ENCODE measurements around the gene CSGALNACT2. TPM values are rescaled to one million over a fixed set of nuclear protein-coding genes. Genes with fewer than 3 reads are reported as not detected.

The CSGALNACT2 gene
- polyA plus RNA-seq, 3 donors from 2014 or later = 14.8 to 27.6 (median 17.6) TPM

GRCh38 chr10:43115881-43116595, 22.2 kb upstream of the CSGALNACT2 start:
- Mint-ChIP-seq H3K4me3 (no peak overlapping the region), H3K27ac (peak overlapping the region in 1 of 6 donors; percentile 50), H3K36me3 (no peaks in the 10 kb centered on the region), H3K4me1 (peaks cover 9 to 13% of the 10 kb centered on the region in 2 donors), H3K27me3 (ENCODE audit: low read depth in 3 of 3) (peaks cover 0 to 4% (median 0%) of the 10 kb centered on the region in 3 donors), H3K9me3 (no peaks in the 10 kb centered on the region)
- no peak for DNase-seq

GRCh38 chr10:43116596-43116995, 21.6 kb upstream of the CSGALNACT2 start:
- DNase-seq = no peak
- H3K9me3 Mint-ChIP-seq = no peaks in the 10 kb centered on the region
- no peak overlapping the region for H3K4me3 Mint-ChIP-seq
- no peaks in the 10 kb centered on the region for H3K36me3 Mint-ChIP-seq
- peak overlapping the region in 1 of 6 donors; percentile 50 for H3K27ac Mint-ChIP-seq
- H3K27me3 Mint-ChIP-seq (ENCODE audit: low read depth in 3 of 3) = peaks cover 0 to 4% (median 0%) of the 10 kb centered on the region in 3 donors
- peaks cover 14 to 19% of the 10 kb centered on the region in 2 donors for H3K4me1 Mint-ChIP-seq

- Mint-ChIP-seq H3K9me3 (no peaks in the 10 kb centered on the region), H3K4me1 (peaks cover 20 to 25% of the 10 kb centered on the region in 2 donors), H3K27ac (peak overlapping the region in 1 of 6 donors; percentile 21)
Measured at GRCh38 chr10:43117031-43117776, 21.0 kb upstream of the CSGALNACT2 start.

GRCh38 chr10:43117777-43118583, 20.3 kb upstream of the CSGALNACT2 start:
- DNase-seq = no peak
- no peak overlapping the region for H3K4me3 Mint-ChIP-seq
- H3K9me3 Mint-ChIP-seq = no peaks in the 10 kb centered on the region
- peaks cover 28 to 32% of the 10 kb centered on the region in 2 donors for H3K4me1 Mint-ChIP-seq
- H3K27ac Mint-ChIP-seq = peak overlapping the region in 2 of 6 donors; percentile 21 to 35
- no peaks in the 10 kb centered on the region for H3K36me3 Mint-ChIP-seq
- H3K27me3 Mint-ChIP-seq (ENCODE audit: low read depth in 3 of 3) = peaks cover 0 to 4% (median 0%) of the 10 kb centered on the region in 3 donors

More at GRCh38 chr10:43117031-43117776, 21.0 kb upstream of the CSGALNACT2 start:
- no peak for DNase-seq
- H3K36me3 Mint-ChIP-seq = no peaks in the 10 kb centered on the region
- H3K4me3 Mint-ChIP-seq = no peak overlapping the region
- peaks cover 0 to 4% (median 0%) of the 10 kb centered on the region in 3 donors for H3K27me3 Mint-ChIP-seq (ENCODE audit: low read depth in 3 of 3)

- DNase-seq = no peak
- no peaks in the 10 kb centered on the region for H3K36me3 Mint-ChIP-seq
- H3K9me3 Mint-ChIP-seq = no peaks in the 10 kb centered on the region
- H3K27ac Mint-ChIP-seq = peak overlapping the region in 1 of 6 donors; percentile 55
- H3K27me3 Mint-ChIP-seq (ENCODE audit: low read depth in 3 of 3) = peaks cover 0 to 4% (median 0%) of the 10 kb centered on the region in 3 donors
- no peak overlapping the region for H3K4me3 Mint-ChIP-seq
- H3K4me1 Mint-ChIP-seq = peaks cover 29 to 33% of the 10 kb centered on the region in 2 donors
Measured at GRCh38 chr10:43118631-43119415, 19.4 kb upstream of the CSGALNACT2 start.

- Mint-ChIP-seq H3K4me1 (peaks cover 29 to 33% of the 10 kb centered on the region in 2 donors), H3K4me3 (peak overlapping the region in 1 of 5 donors; percentile 29), H3K27me3 (ENCODE audit: low read depth in 3 of 3) (peaks cover 0 to 4% (median 0%) of the 10 kb centered on the region in 3 donors), H3K36me3 (no peaks in the 10 kb centered on the region), H3K9me3 (no peaks in the 10 kb centered on the region), H3K27ac (peak overlapping the region; percentile 4 to 94 (median 88))
- DNase-seq = no peak
Measured at GRCh38 chr10:43119416-43120115, 18.7 kb upstream of the CSGALNACT2 start.

- H3K36me3 Mint-ChIP-seq = no peaks in the 10 kb centered on the region
- no peaks in the 10 kb centered on the region for H3K9me3 Mint-ChIP-seq
- H3K4me1 Mint-ChIP-seq = peaks cover 29 to 33% of the 10 kb centered on the region in 2 donors
- peak overlapping the region; percentile 87 to 97 (median 94) for H3K27ac Mint-ChIP-seq
- DNase-seq = no peak
- H3K27me3 Mint-ChIP-seq (ENCODE audit: low read depth in 3 of 3) = peaks cover 0 to 4% (median 0%) of the 10 kb centered on the region in 3 donors
- H3K4me3 Mint-ChIP-seq = peak overlapping the region; percentile 65 to 80 (median 68)
Measured at GRCh38 chr10:43120116-43120928, 17.9 kb upstream of the CSGALNACT2 start.

GRCh38 chr10:43120929-43121314, 17.3 kb upstream of the CSGALNACT2 start:
- Mint-ChIP-seq H3K4me1 (peaks cover 29 to 35% of the 10 kb centered on the region in 2 donors), H3K27me3 (ENCODE audit: low read depth in 3 of 3) (peaks cover 0 to 4% (median 0%) of the 10 kb centered on the region in 3 donors), H3K9me3 (no peaks in the 10 kb centered on the region)

GRCh38 chr10:43121444-43121843, 16.8 kb upstream of the CSGALNACT2 start:
- Mint-ChIP-seq H3K27me3 (ENCODE audit: low read depth in 3 of 3) (peaks cover 0 to 4% (median 0%) of the 10 kb centered on the region in 3 donors), H3K4me1 (peaks cover 31 to 35% of the 10 kb centered on the region in 2 donors), H3K36me3 (no peaks in the 10 kb centered on the region), H3K27ac (peak overlapping the region; percentile 87 to 97 (median 94)), H3K9me3 (no peaks in the 10 kb centered on the region), H3K4me3 (peak overlapping the region; percentile 65 to 80 (median 68))
- no peak for DNase-seq

More at GRCh38 chr10:43120929-43121314, 17.3 kb upstream of the CSGALNACT2 start:
- Mint-ChIP-seq H3K4me3 (peak overlapping the region; percentile 65 to 80 (median 68)), H3K27ac (peak overlapping the region; percentile 87 to 97 (median 94)), H3K36me3 (no peaks in the 10 kb centered on the region)
- DNase-seq = peak; percentile 68 to 70 (median 69)

GRCh38 chr10:43122096-43122495, 16.1 kb upstream of the CSGALNACT2 start:
- Mint-ChIP-seq H3K4me3 (peak overlapping the region in 2 of 5 donors; percentile 36 to 66), H3K4me1 (peaks cover 38 to 42% of the 10 kb centered on the region in 2 donors), H3K27ac (peak overlapping the region; percentile 53 to 95 (median 92)), H3K36me3 (no peaks in the 10 kb centered on the region), H3K27me3 (ENCODE audit: low read depth in 3 of 3) (peaks cover 0 to 4% (median 0%) of the 10 kb centered on the region in 3 donors), H3K9me3 (no peaks in the 10 kb centered on the region)
- no peak for DNase-seq

GRCh38 chr10:43122826-43123225, 15.4 kb upstream of the CSGALNACT2 start:
- no peaks in the 10 kb centered on the region for H3K36me3 Mint-ChIP-seq
- no peak overlapping the region for H3K4me3 Mint-ChIP-seq
- peaks cover 0 to 4% (median 0%) of the 10 kb centered on the region in 3 donors for H3K27me3 Mint-ChIP-seq (ENCODE audit: low read depth in 3 of 3)
- no peaks in the 10 kb centered on the region for H3K9me3 Mint-ChIP-seq
- peak overlapping the region in 5 of 6 donors; percentile 40 to 95 (median 72) for H3K27ac Mint-ChIP-seq
- peaks cover 45 to 49% of the 10 kb centered on the region in 2 donors for H3K4me1 Mint-ChIP-seq
- no peak for DNase-seq

Measured in immature natural killer cell (primary cell).